PC-3 (cell line): ENCODE measurements around the gene FSIP1. TPM values are rescaled to one million over a fixed set of nuclear protein-coding genes. Genes with fewer than 3 reads are reported as not detected.

Experiments
- ATAC-seq: fragments of 200-7000 bp; cut with Tn5 transposase; 2 replicates; pipeline ENCODE4 v1.9.1; 2020; ENCODE audit warnings: mild to moderate bottlenecking, moderate library complexity
- BruUV-seq: library from RNA; stranded (reverse); fragments of 400-500 nt; replicated peaks from 2 replicates; lab custom pipeline; 2021; lab: Mats Ljungman, UMichigan
- CTCF ChIA-PET: fragments of 300-600 bp; sonication (Branson Sonifier 250); formaldehyde crosslinking; loops from one replicate; lab custom pipeline; 2022; ENCODE audit warnings: antibody characterized with exemption; lab: Charles Lee
- POLR2A ChIA-PET: fragments of 300-600 bp; sonication (Branson Sonifier 250); formaldehyde crosslinking; loops from one replicate; lab custom pipeline; 2022; ENCODE audit warnings: antibody characterized with exemption; ENCODE audit not compliant: unreplicated experiment; lab: Charles Lee
- DNase-seq: peaks from one replicate; pipeline ENCODE4 v3.0.0-alpha.2; 2015
- H2AFZ ChIP-seq: fragments of 300-600 bp; sonication (generic); 2 replicates; pipeline ENCODE4 v1.6.0; 2016; ENCODE audit warnings: antibody characterized with exemption, low read length
- H3F3A ChIP-seq: fragments of 300-600 bp; sonication (generic); one replicate; pipeline ENCODE4 v1.6.0; 2017; ENCODE audit warnings: antibody characterized with exemption, low read length, control low read depth, mild to moderate bottlenecking; ENCODE audit not compliant: unreplicated experiment
- H3K27ac ChIP-seq: fragments of 300-600 bp; sonication (generic); 2 replicates; pipeline ENCODE4 v1.5.1; 2016; ENCODE audit warnings: mild to moderate bottlenecking, low read length
- H3K27me3 ChIP-seq: fragments of 300-600 bp; sonication (generic); 2 replicates; pipeline ENCODE4 v1.6.1; 2016; ENCODE audit warnings: low read length, mixed read lengths
- H3K36me3 ChIP-seq: fragments of 300-600 bp; sonication (generic); 2 replicates; pipeline ENCODE4 v1.6.1; 2016; ENCODE audit warnings: low read depth, mixed run types, low read length, mixed read lengths
- H3K4me1 ChIP-seq: fragments of 300-600 bp; sonication (generic); 2 replicates; pipeline ENCODE4 v1.5.1; 2016; ENCODE audit warnings: low read length; ENCODE audit not compliant: insufficient read depth
- H3K4me2 ChIP-seq: fragments of 300-600 bp; sonication (generic); 2 replicates; pipeline ENCODE4 v1.6.0; 2016; ENCODE audit warnings: low read length
- H3K4me3 ChIP-seq: fragments of 300-600 bp; sonication (generic); 2 replicates; pipeline ENCODE4 v1.5.1; 2016; ENCODE audit warnings: mild to moderate bottlenecking, low read length, mixed read lengths
- H3K79me2 ChIP-seq: fragments of 300-600 bp; sonication (generic); 2 replicates; pipeline ENCODE4 v1.6.1; 2017; ENCODE audit warnings: low read length, mixed read lengths
- H3K9ac ChIP-seq: fragments of 300-600 bp; sonication (generic); 2 replicates; pipeline ENCODE4 v1.6.0; 2016; ENCODE audit warnings: mild to moderate bottlenecking, low read length
- H3K9me2 ChIP-seq: fragments of 300-600 bp; sonication (generic); replicated peaks from 2 replicates; pipeline ENCODE4 v1.6.1; 2016; ENCODE audit warnings: mixed run types, low read length, mixed read lengths
- H3K9me3 ChIP-seq: fragments of 300-600 bp; sonication (generic); 2 replicates; pipeline ENCODE4 v1.6.1; 2016; ENCODE audit warnings: low read length, mixed read lengths
- H4K20me1 ChIP-seq: fragments of 300-600 bp; sonication (generic); 2 replicates; pipeline ENCODE4 v1.6.1; 2016; ENCODE audit warnings: low read length, mixed read lengths
- EZH2 ChIP-seq: fragments of 300-600 bp; sonication (generic); IDR thresholded peaks from one replicate; pipeline ENCODE4 v1.6.1; 2017; ENCODE audit warnings: antibody characterized with exemption, mild to moderate bottlenecking, low read length; ENCODE audit not compliant: unreplicated experiment
- EZH2phosphoT487 ChIP-seq: fragments of 300-600 bp; sonication (generic); IDR thresholded peaks from 2 replicates; pipeline ENCODE4 v1.6.1; 2018; ENCODE audit warnings: mild to moderate bottlenecking, antibody characterized with exemption, low read length, borderline replicate concordance
- intact Hi-C: fragments of 100-400 bp; cut with micrococcal nuclease; formaldehyde crosslinking; loops from 2 replicates; pipeline ENCODE4 v1.9.0; 2023
- total RNA-seq: library from RNA; depleted of rRNA; stranded (reverse); fragments of >200 nt; gene quantifications from 2 replicates; pipeline ENCODE4 v1.2.3, GENCODE V29; 2014
- TF ChIP-seq, protein P1 (sequence below): fragments of 300-600 bp; sonication (generic); conservative IDR thresholded peaks from 2 replicates; pipeline ENCODE4 v1.5.1; 2017; ENCODE audit warnings: antibody characterized with exemption, low read depth, mild to moderate bottlenecking, low read length

The FSIP1 gene
- total RNA-seq, 1 experiment from 2014 or later, result 0.07 TPM

- intact Hi-C loops, result no loop called here
- Histone ChIP-seq H3K9ac (no peak overlapping the region), H3K36me3 (no peaks in the 10 kb centered on the region), H2AFZ (no peak overlapping the region), H3F3A (no peaks in the 10 kb centered on the region), H3K27ac (no peak overlapping the region), H3K4me3 (no peak overlapping the region), H3K9me3 (no peaks in the 10 kb centered on the region), H3K4me2 (no peak overlapping the region), H3K79me2 (no peaks in the 10 kb centered on the region), H3K9me2 (no peaks in the 10 kb centered on the region), H3K27me3 (no peaks in the 10 kb centered on the region), H4K20me1 (no peaks in the 10 kb centered on the region), H3K4me1 (peaks cover 14% of the 10 kb centered on the region)
- CTCF ChIA-PET, result no interaction called here
- no peak for DNase-seq
- no peak for TF ChIP-seq EZH2phosphoT487
- TF ChIP-seq, protein P1, sequence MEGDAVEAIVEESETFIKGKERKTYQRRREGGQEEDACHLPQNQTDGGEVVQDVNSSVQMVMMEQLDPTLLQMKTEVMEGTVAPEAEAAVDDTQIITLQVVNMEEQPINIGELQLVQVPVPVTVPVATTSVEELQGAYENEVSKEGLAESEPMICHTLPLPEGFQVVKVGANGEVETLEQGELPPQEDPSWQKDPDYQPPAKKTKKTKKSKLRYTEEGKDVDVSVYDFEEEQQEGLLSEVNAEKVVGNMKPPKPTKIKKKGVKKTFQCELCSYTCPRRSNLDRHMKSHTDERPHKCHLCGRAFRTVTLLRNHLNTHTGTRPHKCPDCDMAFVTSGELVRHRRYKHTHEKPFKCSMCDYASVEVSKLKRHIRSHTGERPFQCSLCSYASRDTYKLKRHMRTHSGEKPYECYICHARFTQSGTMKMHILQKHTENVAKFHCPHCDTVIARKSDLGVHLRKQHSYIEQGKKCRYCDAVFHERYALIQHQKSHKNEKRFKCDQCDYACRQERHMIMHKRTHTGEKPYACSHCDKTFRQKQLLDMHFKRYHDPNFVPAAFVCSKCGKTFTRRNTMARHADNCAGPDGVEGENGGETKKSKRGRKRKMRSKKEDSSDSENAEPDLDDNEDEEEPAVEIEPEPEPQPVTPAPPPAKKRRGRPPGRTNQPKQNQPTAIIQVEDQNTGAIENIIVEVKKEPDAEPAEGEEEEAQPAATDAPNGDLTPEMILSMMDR, result no peak
- no peak for TF ChIP-seq EZH2
- no TSS peak for BruUV-seq
- POLR2A ChIA-PET, result no interaction called here
- ATAC-seq, result no peak
Observed at GRCh38 chr15:39795486-39795885, 12.8 kb upstream of the FSIP1 start.

- ATAC-seq, result no peak
- no peak for DNase-seq
- POLR2A ChIA-PET, result no interaction called here
Observed at GRCh38 chr15:39794954-39795353, 12.3 kb upstream of the FSIP1 start.

GRCh38 chr15:39793923-39794322 is 11.3 kb upstream of the FSIP1 start:
- intact Hi-C loops, result no loop called here
- H2AFZ ChIP-seq, result no peak overlapping the region
- H4K20me1 ChIP-seq, result no peaks in the 10 kb centered on the region
- POLR2A ChIA-PET, result no interaction called here
- H3K4me2 ChIP-seq, result no peak overlapping the region
- H3K9me3 ChIP-seq, result no peaks in the 10 kb centered on the region
- H3K9me2 ChIP-seq, result no peaks in the 10 kb centered on the region
- H3K27me3 ChIP-seq, result no peaks in the 10 kb centered on the region
- H3K27ac ChIP-seq, result no peak overlapping the region
- DNase-seq, result no peak
- CTCF ChIA-PET, result no interaction called here
- H3K9ac ChIP-seq, result no peak overlapping the region
- no peak overlapping the region for H3K4me3 ChIP-seq
- TF ChIP-seq EZH2phosphoT487, result no peak
- no peak for TF ChIP-seq EZH2
- TF ChIP-seq, protein P1, result no peak
- no peaks in the 10 kb centered on the region for H3K79me2 ChIP-seq
- peaks cover 14% of the 10 kb centered on the region for H3K4me1 ChIP-seq
- BruUV-seq, result no TSS peak
- no peaks in the 10 kb centered on the region for H3F3A ChIP-seq
- no peak for ATAC-seq
- no peaks in the 10 kb centered on the region for H3K36me3 ChIP-seq

More at GRCh38 chr15:39794954-39795353, 12.3 kb upstream of the FSIP1 start:
- no peak overlapping the region for H3K4me3 ChIP-seq
- H2AFZ ChIP-seq, result no peak overlapping the region
- peaks cover 14% of the 10 kb centered on the region for H3K4me1 ChIP-seq
- no peaks in the 10 kb centered on the region for H3F3A ChIP-seq
- intact Hi-C loops, result no loop called here
- no peaks in the 10 kb centered on the region for H3K27me3 ChIP-seq
- no peaks in the 10 kb centered on the region for H3K36me3 ChIP-seq
- no peak overlapping the region for H3K9ac ChIP-seq
- CTCF ChIA-PET, result no interaction called here
- BruUV-seq, result no TSS peak
- H3K4me2 ChIP-seq, result no peak overlapping the region
- no peaks in the 10 kb centered on the region for H4K20me1 ChIP-seq
- no peaks in the 10 kb centered on the region for H3K79me2 ChIP-seq
- H3K27ac ChIP-seq, result no peak overlapping the region
- TF ChIP-seq EZH2, result no peak
- TF ChIP-seq EZH2phosphoT487, result no peak
- TF ChIP-seq, protein P1, result no peak
- no peaks in the 10 kb centered on the region for H3K9me2 ChIP-seq
- H3K9me3 ChIP-seq, result no peaks in the 10 kb centered on the region
